HepG2 (cell line): ENCODE measurements around the gene SPAG8. TPM values are rescaled to one million over a fixed set of nuclear protein-coding genes. Genes with fewer than 3 reads are reported as not detected.

Experiments
- ATAC-seq: fragments of 200-7000 bp; cut with Tn5 transposase; 3 replicates; pipeline ENCODE4 v1.9.1; 2020; ENCODE audit warnings: mild to moderate bottlenecking, moderate library complexity
- BruUV-seq: library from RNA; stranded (reverse); fragments of 400-500 nt; replicated peaks from 2 replicates; lab custom pipeline; 2021; lab: Mats Ljungman, UMichigan
- CTCF ChIA-PET: fragments of 300-600 bp; formaldehyde crosslinking; extraction: SDS; loops from one replicate; lab custom pipeline; 2021; ENCODE audit warnings: low total read pairs, inconsistent platforms, low intra/inter-chr PET ratio; lab: Yijun Ruan, JAX
- POLR2A ChIA-PET: fragments of 350-600 bp; sonication (Branson Sonifier 250); formaldehyde crosslinking; loops from one replicate; lab custom pipeline; 2020; ENCODE audit warnings: antibody characterized with exemption, inconsistent platforms; lab: Yijun Ruan, JAX
- DNase-seq: peaks from one replicate; pipeline ENCODE4 v3.0.0-alpha.2; 2015; ENCODE audit warnings: low spot score
- FAIRE-seq: peaks from 3 replicates; lab custom pipeline; 2011; peaks lifted over from hg19 to GRCh38; lab: Jason Lieb, UNC
- H2AFZ ChIP-seq: one replicate; pipeline ENCODE4 v1.6.1; 2011; ENCODE audit warnings: low read length, inconsistent platforms
- H3K27ac ChIP-seq: fragments of 300-600 bp; 3 replicates; pipeline ENCODE4 v1.8.0; 2011; ENCODE audit warnings: mixed run types, mild to moderate bottlenecking, mixed read lengths, low read length, inconsistent platforms; ENCODE audit not compliant: insufficient read depth; ENCODE audit errors: extremely low read length
- H3K27me3 ChIP-seq, 2 experiments: fragments of 200-600 bp in 1 of 2; 2 replicates in 1 of 2; 3 replicates in 1 of 2; pipeline versions ENCODE4 v1.6.0 to v1.8.0; 2011; ENCODE audit warnings: low read length in 2 of 2, mild to moderate bottlenecking in 2 of 2, moderate library complexity in 2 of 2, inconsistent platforms in 1 of 2; ENCODE audit not compliant: insufficient read depth in 2 of 2, control insufficient read depth in 1 of 2
- H3K36me3 ChIP-seq, 2 experiments: fragments of 200-600 bp in 1 of 2; replicated peaks in 1 of 2; 2 replicates in 1 of 2; 3 replicates in 1 of 2; pipeline versions ENCODE4 v1.5.1 to v1.8.0; 2011; ENCODE audit warnings: low read length in 2 of 2, inconsistent platforms in 1 of 2; ENCODE audit not compliant: insufficient read depth in 2 of 2, control insufficient read depth in 1 of 2
- H3K4me1 ChIP-seq: 2 replicates; pipeline ENCODE4 v1.5.1; 2012; ENCODE audit warnings: low read length, inconsistent platforms; ENCODE audit not compliant: insufficient read depth
- H3K4me2 ChIP-seq: 2 replicates; pipeline ENCODE4 v1.6.0; 2011; ENCODE audit warnings: low read depth, low read length, inconsistent platforms
- H3K4me3 ChIP-seq, 3 experiments: fragments of 200-600 bp in 1 of 3; sonication (generic), shearing (Covaris generic) in 1 of 3; replicated peaks in 1 of 3; 2 replicates each; pipeline ENCODE4 v1.5.1; 2011 to 2016; ENCODE audit warnings: low read length in 3 of 3, inconsistent platforms in 2 of 3, low read depth in 2 of 3, mild to moderate bottlenecking in 2 of 3, control low read depth in 1 of 3, mixed read lengths in 1 of 3; ENCODE audit not compliant: insufficient read depth in 1 of 3
- H3K79me2 ChIP-seq: one replicate; pipeline ENCODE4 v1.6.1; 2011; ENCODE audit warnings: low read length, inconsistent platforms; ENCODE audit not compliant: insufficient read depth
- H3K9ac ChIP-seq: 2 replicates; pipeline ENCODE4 v1.6.0; 2011; ENCODE audit warnings: mild to moderate bottlenecking, low read depth, low read length, inconsistent platforms; ENCODE audit not compliant: insufficient read depth
- H3K9me3 ChIP-seq: 2 replicates; pipeline ENCODE4 v1.5.1; 2012; ENCODE audit warnings: mild to moderate bottlenecking, low read length
- H4K20me1 ChIP-seq: 2 replicates; pipeline ENCODE4 v1.6.0; 2011; ENCODE audit warnings: inconsistent platforms, mild to moderate bottlenecking, low read length, moderate library complexity; ENCODE audit not compliant: insufficient read depth
- CREB1 ChIP-seq, 2 experiments: fragments of 450-650 bp in 1 of 2; IDR thresholded peaks; 2 replicates each; pipeline ENCODE4 v1.6.1; 2016 to 2017; ENCODE audit warnings: control low read depth in 1 of 2, mild to moderate bottlenecking in 1 of 2, missing compliant biosample characterization in 1 of 2, missing genetic modification characterization in 1 of 2
- ETV6 ChIP-seq: sonication (generic); formaldehyde crosslinking; conservative IDR thresholded peaks from 2 replicates; pipeline ENCODE4 v1.4.0; 2020; ENCODE audit warnings: missing genetic modification reagents
- GTF2F1 ChIP-seq: fragments of 150-350 bp; IDR thresholded peaks from 2 replicates; pipeline ENCODE4 v1.6.1; 2014; ENCODE audit warnings: low read length
- MYC ChIP-seq: sonication (generic); formaldehyde crosslinking; IDR thresholded peaks from 2 replicates; pipeline ENCODE4 v1.9.0; 2021; ENCODE audit warnings: missing genetic modification reagents, borderline replicate concordance
- PTBP1 ChIP-seq: fragments of 200-400 bp; formaldehyde crosslinking; IDR thresholded peaks from 2 replicates; pipeline ENCODE4 v1.6.1; 2018; ENCODE audit warnings: low read length, low read depth; ENCODE audit not compliant: poor library complexity, severe bottlenecking
- THAP11 ChIP-seq: IDR thresholded peaks from 2 replicates; pipeline ENCODE4 v1.6.1; 2016; ENCODE audit warnings: missing biosample characterization, missing genetic modification reagents
- ZNF572 ChIP-seq: sonication (generic); formaldehyde crosslinking; IDR thresholded peaks from 2 replicates; pipeline ENCODE4 v1.5.1; 2020; ENCODE audit warnings: mild to moderate bottlenecking, missing genetic modification reagents
- ZNF782 ChIP-seq: sonication (generic); formaldehyde crosslinking; IDR thresholded peaks from 2 replicates; pipeline ENCODE4 v1.4.0; 2020; ENCODE audit warnings: missing genetic modification reagents, mild to moderate bottlenecking, borderline replicate concordance
- WGBS: methylation state at CpG from one replicate; pipeline ENCODE4 v1.1.6; 2017; ENCODE audit warnings: low lambda C conversion rate; 5-methylcytosine and 5-hydroxymethylcytosine counted together
- in situ Hi-C: cut with HindIII; loops from 2 replicates; pipeline ENCODE4 v1.10.0; 2017; ENCODE audit warnings: low pct_unique_long_range_greater_than_20kb; ENCODE audit not compliant: extremely low pct_ligation_motif_present
- intact Hi-C: fragments of 100-400 bp; cut with micrococcal nuclease; formaldehyde crosslinking; loops from one replicate; pipeline ENCODE4 v1.10.0; 2022; ENCODE audit not compliant: unreplicated experiment
- polyA plus RNA-seq, 8 experiments: library from polyadenylated mRNA; depleted of rRNA in 3 of 8; stranded (reverse) in 7 of 8; unstranded in 1 of 8; fragments of >200 nt; fragmentation: Illumina TruSeq in 4 of 8; extraction: Trizol in 4 of 8; gene quantifications; 2 replicates each; pipeline versions ENCODE4 v1.2.1 to v1.2.3, GENCODE V29; 2011 to 2016; ENCODE audit warnings: low read depth in 4 of 8, missing spikeins in 1 of 8, mixed read lengths in 1 of 8; ENCODE audit not compliant: insufficient read depth in 1 of 8
- total RNA-seq, 5 experiments: library from RNA; depleted of rRNA; stranded (reverse); fragments of >200 nt; fragmentation: Illumina TruSeq; extraction: Trizol; gene quantifications; 2 replicates each; pipeline ENCODE4 v1.2.3, GENCODE V29; 2016; ENCODE audit warnings: low read depth in 1 of 5
- TF ChIP-seq, protein P1 (sequence below): sonication (generic); formaldehyde crosslinking; IDR thresholded peaks from 2 replicates; pipeline ENCODE4 v1.5.1; 2020; ENCODE audit warnings: missing genetic modification reagents, mild to moderate bottlenecking, borderline replicate concordance
- TF ChIP-seq, protein P2 (sequence below): sonication (generic); formaldehyde crosslinking; IDR thresholded peaks from 2 replicates; pipeline ENCODE4 v1.5.0; 2020; ENCODE audit warnings: mild to moderate bottlenecking, missing genetic modification reagents, moderate library complexity

SPAG8 gene
- total and polyA plus RNA-seq, 2 of the 13 experiments (the other 11 are each of a cell fraction or from before 2014, with no cell fraction given), result 0.18 to 0.27 TPM

DNA sequence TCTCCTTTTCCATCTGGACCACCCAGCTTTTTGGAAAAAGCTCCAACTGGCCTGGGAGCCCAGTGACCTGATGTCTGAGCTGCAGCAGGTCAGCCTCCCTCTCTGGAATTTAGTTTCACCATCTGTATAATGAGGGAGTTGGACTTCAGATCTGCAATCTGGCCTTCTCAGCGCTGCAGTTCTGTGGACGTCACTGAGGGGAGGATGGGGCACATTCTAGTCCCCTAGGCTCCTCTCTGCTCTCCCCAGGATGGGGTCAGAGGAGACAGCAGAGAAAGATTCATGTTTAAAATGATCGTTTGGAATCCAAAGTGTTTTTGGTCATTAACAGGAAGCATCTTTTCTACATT, 47.9 kb upstream of the SPAG8 start:
- H3K4me1 ChIP-seq, result no peaks in the 10 kb centered on the region
- no peaks in the 10 kb centered on the region for H4K20me1 ChIP-seq
- no peak overlapping the region for H2AFZ ChIP-seq
- peaks cover 1 to 23% of the 10 kb centered on the region in 2 experiments; a peak in 2 of 5 replicates for H3K27me3 ChIP-seq
- no peak overlapping the region for H3K9ac ChIP-seq
- ATAC-seq, result no peak
- no peak for DNase-seq
- no peaks in the 10 kb centered on the region for H3K9me3 ChIP-seq
- no peak overlapping the region for H3K4me2 ChIP-seq
- TF ChIP-seq GTF2F1 (no peak), THAP11 (CRISPR knock-in tag) (no peak), ZNF572 (no peak), ZNF782 (no peak), MYC (CRISPR knock-in tag) (no peak), PTBP1 (no peak), ETV6 (CRISPR knock-in tag) (no peak)
- 13% methylated on average over 3 of the region's 3 CpGs for WGBS
- in situ Hi-C loops, result no loop called here
- ChIA-PET POLR2A (no interaction called here), CTCF (no interaction called here)
- no peak overlapping the region for H3K4me3 ChIP-seq
- no TSS peak for BruUV-seq
- H3K79me2 ChIP-seq, result no peaks in the 10 kb centered on the region
- no peak overlapping the region for H3K27ac ChIP-seq
- intact Hi-C loops, result no loop called here
- no peak for FAIRE-seq
- no peaks in the 10 kb centered on the region for H3K36me3 ChIP-seq

DNA sequence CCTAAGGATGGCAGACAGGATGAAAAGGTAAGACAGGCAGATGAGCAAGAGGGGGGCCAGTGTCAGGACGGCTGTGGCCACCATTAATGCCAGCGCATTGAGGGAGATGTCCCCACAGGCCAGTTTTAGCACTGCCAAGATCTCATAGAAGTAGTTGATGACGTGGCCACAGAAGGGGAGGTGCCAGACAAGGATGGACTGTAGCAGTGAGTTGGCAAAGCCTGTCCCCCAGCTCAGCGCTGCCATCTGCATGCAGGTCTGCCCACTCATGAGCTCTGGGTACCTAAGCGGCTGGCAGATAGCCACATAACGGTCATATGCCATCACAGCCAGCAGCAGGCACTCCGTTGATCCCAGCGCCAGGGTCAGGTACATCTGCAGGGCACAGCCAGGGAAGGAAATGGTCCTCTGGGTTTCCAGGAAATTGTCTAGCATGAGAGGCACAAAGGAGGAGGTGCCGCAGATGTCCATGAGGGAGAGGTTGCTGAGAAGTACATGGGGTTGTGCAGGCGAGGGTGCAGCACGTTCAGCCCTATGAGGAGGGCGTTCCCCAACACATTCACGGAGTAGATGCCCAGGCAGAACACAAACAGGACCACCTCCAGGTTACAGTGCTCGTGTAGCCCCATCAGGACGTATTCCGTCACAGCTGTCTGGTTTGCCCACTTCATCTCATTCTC, 47.4 kb upstream of the SPAG8 start:
- FAIRE-seq (no peak), DNase-seq (no peak), ATAC-seq (no peak)
- H3K9ac ChIP-seq, result no peak overlapping the region
- no peaks in the 10 kb centered on the region for H3K4me1 ChIP-seq
- ChIA-PET CTCF (no interaction called here), POLR2A (no interaction called here)
- no peak overlapping the region for H3K4me2 ChIP-seq
- in situ Hi-C loops, result no loop called here
- intact Hi-C loops, result no loop called here
- H3K4me3 ChIP-seq, result no peak overlapping the region
- H4K20me1 ChIP-seq, result no peaks in the 10 kb centered on the region
- no peak overlapping the region for H2AFZ ChIP-seq
- no peak overlapping the region for H3K27ac ChIP-seq
- H3K27me3 ChIP-seq, result peaks cover 1 to 28% of the 10 kb centered on the region in 2 experiments; a peak in 2 of 5 replicates
- WGBS, result 37% methylated on average over 12 of the region's 16 CpGs
- BruUV-seq, result no TSS peak
- H3K9me3 ChIP-seq, result no peaks in the 10 kb centered on the region
- no peaks in the 10 kb centered on the region for H3K36me3 ChIP-seq
- no peaks in the 10 kb centered on the region for H3K79me2 ChIP-seq
- TF ChIP-seq, protein P1, sequence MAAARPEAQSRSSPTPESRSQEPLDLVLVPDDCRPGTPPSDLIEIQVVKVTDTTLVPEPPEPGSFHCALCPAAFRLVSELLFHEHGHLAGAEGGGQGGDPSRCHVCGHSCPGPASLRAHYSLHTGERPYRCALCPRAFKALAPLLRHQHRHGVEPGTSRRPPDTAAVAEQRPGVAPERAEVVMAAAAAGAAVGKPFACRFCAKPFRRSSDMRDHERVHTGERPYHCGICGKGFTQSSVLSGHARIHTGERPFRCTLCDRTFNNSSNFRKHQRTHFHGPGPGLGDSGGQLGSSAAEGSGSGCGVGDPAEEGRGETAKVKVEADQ (CRISPR knock-in tag), result no peak
- TF ChIP-seq, protein P2, sequence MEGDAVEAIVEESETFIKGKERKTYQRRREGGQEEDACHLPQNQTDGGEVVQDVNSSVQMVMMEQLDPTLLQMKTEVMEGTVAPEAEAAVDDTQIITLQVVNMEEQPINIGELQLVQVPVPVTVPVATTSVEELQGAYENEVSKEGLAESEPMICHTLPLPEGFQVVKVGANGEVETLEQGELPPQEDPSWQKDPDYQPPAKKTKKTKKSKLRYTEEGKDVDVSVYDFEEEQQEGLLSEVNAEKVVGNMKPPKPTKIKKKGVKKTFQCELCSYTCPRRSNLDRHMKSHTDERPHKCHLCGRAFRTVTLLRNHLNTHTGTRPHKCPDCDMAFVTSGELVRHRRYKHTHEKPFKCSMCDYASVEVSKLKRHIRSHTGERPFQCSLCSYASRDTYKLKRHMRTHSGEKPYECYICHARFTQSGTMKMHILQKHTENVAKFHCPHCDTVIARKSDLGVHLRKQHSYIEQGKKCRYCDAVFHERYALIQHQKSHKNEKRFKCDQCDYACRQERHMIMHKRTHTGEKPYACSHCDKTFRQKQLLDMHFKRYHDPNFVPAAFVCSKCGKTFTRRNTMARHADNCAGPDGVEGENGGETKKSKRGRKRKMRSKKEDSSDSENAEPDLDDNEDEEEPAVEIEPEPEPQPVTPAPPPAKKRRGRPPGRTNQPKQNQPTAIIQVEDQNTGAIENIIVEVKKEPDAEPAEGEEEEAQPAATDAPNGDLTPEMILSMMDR (CRISPR knock-in tag), result 0 out of 2 replicates have a peak, but pooled peaks have one; percentile 8
- TF ChIP-seq CREB1 (IDR thresholded peaks at IDR 0.05) (peak; percentile 64), CREB1 (CRISPR knock-in tag; IDR thresholded peaks at IDR 0.05) (no peak)
- TF ChIP-seq, all 625 proteins: peak for 2
